Smooth muscle cell (in vitro differentiated cells): Measurements from ENCODE around the gene HDAC9. TPM values are rescaled to one million over a fixed set of nuclear protein-coding genes. Genes with fewer than 3 reads are reported as not detected.

Experiments used
- DNase-seq: peaks from one replicate; lab custom pipeline; 2025; ENCODE audit not compliant: unreplicated experiment; lab: John Stamatoyannopoulos, UW
- H2AFZ ChIP-seq: fragments of 200-600 bp; sonication (generic); 2 replicates; pipeline ENCODE4 v1.6.0; 2016; ENCODE audit warnings: antibody characterized with exemption, low read depth, mild to moderate bottlenecking
- H3F3A ChIP-seq: fragments of 200-600 bp; sonication (generic); 2 replicates; pipeline ENCODE4 v1.6.0; 2017; ENCODE audit warnings: antibody characterized with exemption, low read depth
- H3K27ac ChIP-seq: fragments of 200-600 bp; sonication (generic); 2 replicates; pipeline ENCODE4 v1.5.1; 2016; ENCODE audit warnings: low read depth, mild to moderate bottlenecking
- H3K27me3 ChIP-seq: fragments of 200-600 bp; sonication (generic); 2 replicates; pipeline ENCODE4 v1.6.1; 2016; ENCODE audit warnings: low read depth, mild to moderate bottlenecking
- H3K36me3 ChIP-seq: fragments of 200-600 bp; sonication (generic); 2 replicates; pipeline ENCODE4 v1.5.1; 2016; ENCODE audit warnings: low read depth
- H3K4me1 ChIP-seq: fragments of 200-600 bp; sonication (generic); 2 replicates; pipeline ENCODE4 v1.5.1; 2016; ENCODE audit warnings: low read depth
- H3K4me2 ChIP-seq: fragments of 200-600 bp; sonication (generic); 2 replicates; pipeline ENCODE4 v1.6.0; 2016; ENCODE audit warnings: mild to moderate bottlenecking
- H3K4me3 ChIP-seq: fragments of 200-600 bp; sonication (generic); 2 replicates; pipeline ENCODE4 v1.5.1; 2016; ENCODE audit warnings: mild to moderate bottlenecking
- H3K79me2 ChIP-seq: fragments of 200-600 bp; sonication (generic); 2 replicates; pipeline ENCODE4 v1.6.0; 2016; ENCODE audit warnings: low read depth, mild to moderate bottlenecking
- H3K9ac ChIP-seq: fragments of 200-600 bp; sonication (generic); 2 replicates; pipeline ENCODE4 v1.6.0; 2016; ENCODE audit warnings: low read depth
- H3K9me3 ChIP-seq: fragments of 200-600 bp; sonication (generic); replicated peaks from 2 replicates; pipeline ENCODE4 v1.5.1; 2016; ENCODE audit warnings: low read depth
- H4K20me1 ChIP-seq: fragments of 200-600 bp; sonication (generic); 2 replicates; pipeline ENCODE4 v1.6.0; 2016; ENCODE audit warnings: low read depth
- WGBS: methylation state at CpG from one replicate; pipeline ENCODE4 v1.1.7; 2016; ENCODE audit warnings: low lambda C conversion rate; 5-methylcytosine and 5-hydroxymethylcytosine counted together
- polyA plus RNA-seq: library from polyadenylated mRNA; unstranded; fragments of >200 nt; fragmentation: Nextera tagmentation; extraction: Ambion mirVana; gene quantifications from 2 replicates; pipeline ENCODE4 v1.2.1, GENCODE V29; 2016
- total RNA-seq: library from RNA; depleted of rRNA; stranded (reverse); fragments of >200 nt; gene quantifications from 2 replicates; pipeline ENCODE4 v1.2.3, GENCODE V29; 2014
- TF ChIP-seq, protein P1 (sequence below): fragments of 200-600 bp; sonication (generic); IDR thresholded peaks from 2 replicates; pipeline ENCODE4 v1.5.1; 2017; ENCODE audit warnings: borderline replicate concordance, mild to moderate bottlenecking, antibody characterized with exemption; ENCODE audit not compliant: insufficient read depth, poor library complexity, severe bottlenecking

The HDAC9 gene
- total and polyA plus RNA-seq, 2 experiments from 2014 or later, result 2.2 to 7.1 TPM

GRCh38 chr7:18715988-18716387 lies 220.4 kb downstream of the HDAC9 start:
- 75% methylated on average over 2 of the region's 2 CpGs for WGBS
- no peak overlapping the region for H2AFZ ChIP-seq
- H3K4me2 ChIP-seq, result no peak overlapping the region
- TF ChIP-seq, protein P1, sequence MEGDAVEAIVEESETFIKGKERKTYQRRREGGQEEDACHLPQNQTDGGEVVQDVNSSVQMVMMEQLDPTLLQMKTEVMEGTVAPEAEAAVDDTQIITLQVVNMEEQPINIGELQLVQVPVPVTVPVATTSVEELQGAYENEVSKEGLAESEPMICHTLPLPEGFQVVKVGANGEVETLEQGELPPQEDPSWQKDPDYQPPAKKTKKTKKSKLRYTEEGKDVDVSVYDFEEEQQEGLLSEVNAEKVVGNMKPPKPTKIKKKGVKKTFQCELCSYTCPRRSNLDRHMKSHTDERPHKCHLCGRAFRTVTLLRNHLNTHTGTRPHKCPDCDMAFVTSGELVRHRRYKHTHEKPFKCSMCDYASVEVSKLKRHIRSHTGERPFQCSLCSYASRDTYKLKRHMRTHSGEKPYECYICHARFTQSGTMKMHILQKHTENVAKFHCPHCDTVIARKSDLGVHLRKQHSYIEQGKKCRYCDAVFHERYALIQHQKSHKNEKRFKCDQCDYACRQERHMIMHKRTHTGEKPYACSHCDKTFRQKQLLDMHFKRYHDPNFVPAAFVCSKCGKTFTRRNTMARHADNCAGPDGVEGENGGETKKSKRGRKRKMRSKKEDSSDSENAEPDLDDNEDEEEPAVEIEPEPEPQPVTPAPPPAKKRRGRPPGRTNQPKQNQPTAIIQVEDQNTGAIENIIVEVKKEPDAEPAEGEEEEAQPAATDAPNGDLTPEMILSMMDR, result no peak
- no peaks in the 10 kb centered on the region for H3K79me2 ChIP-seq
- DNase-seq, result no peak
- H3F3A ChIP-seq, result no peaks in the 10 kb centered on the region
- no peak overlapping the region for H3K27ac ChIP-seq
- H3K4me3 ChIP-seq, result no peak overlapping the region
- no peaks in the 10 kb centered on the region for H3K4me1 ChIP-seq
- no peak overlapping the region for H3K9ac ChIP-seq
- H3K36me3 ChIP-seq, result no peaks in the 10 kb centered on the region
- no peaks in the 10 kb centered on the region for H3K27me3 ChIP-seq
- H4K20me1 ChIP-seq, result no peaks in the 10 kb centered on the region
- no peaks in the 10 kb centered on the region for H3K9me3 ChIP-seq

GRCh38 chr7:18721429-18721828 lies 225.9 kb downstream of the HDAC9 start:
- Histone ChIP-seq H3K27me3 (no peaks in the 10 kb centered on the region), H3K4me1 (no peaks in the 10 kb centered on the region), H3K9ac (no peak overlapping the region), H3K79me2 (no peaks in the 10 kb centered on the region), H3K4me2 (no peak overlapping the region), H3K27ac (no peak overlapping the region), H3K4me3 (no peak overlapping the region), H4K20me1 (no peaks in the 10 kb centered on the region), H2AFZ (no peak overlapping the region), H3K9me3 (no peaks in the 10 kb centered on the region), H3F3A (no peaks in the 10 kb centered on the region), H3K36me3 (no peaks in the 10 kb centered on the region)
- DNase-seq, result no peak
- TF ChIP-seq, protein P1, result no peak
- WGBS, result 94% methylated on average over 5 of the region's 5 CpGs

- no peak overlapping the region for H3K27ac ChIP-seq
- no peak overlapping the region for H3K4me2 ChIP-seq
These were observed 228.8 kb downstream of the HDAC9 start for GRCh38 chr7:18724318-18724717.

More at GRCh38 chr7:18724318-18724717, 228.8 kb downstream of the HDAC9 start:
- Histone ChIP-seq H3K9me3 (no peaks in the 10 kb centered on the region), H2AFZ (no peak overlapping the region), H3K9ac (no peak overlapping the region), H4K20me1 (no peaks in the 10 kb centered on the region), H3F3A (no peaks in the 10 kb centered on the region), H3K79me2 (no peaks in the 10 kb centered on the region), H3K4me3 (no peak overlapping the region), H3K4me1 (no peaks in the 10 kb centered on the region), H3K36me3 (no peaks in the 10 kb centered on the region), H3K27me3 (no peaks in the 10 kb centered on the region)
- DNase-seq, result no peak
- WGBS, result 93% methylated on average over 2 of the region's 2 CpGs
- TF ChIP-seq, protein P1, result no peak
